Stimulated activated CD4-positive, alpha-beta T cell treated with anti-CD3 and anti-CD28 coated beads, Interleukin-1b, Interleukin-23, amount 100 ng/mL, for 48 hours (primary cell): ENCODE data around the gene UTP25.
"Not testable (repeated sequence)": the region's sequence is repeated elsewhere in the genome, so short reads cannot be mapped to it uniquely, and the experiment has no call there.

ENCODE experiments used
- DNase-seq: peaks from one replicate; pipeline ENCODE4 v3.0.0-alpha.2; 2020

UTP25 gene, protein sequence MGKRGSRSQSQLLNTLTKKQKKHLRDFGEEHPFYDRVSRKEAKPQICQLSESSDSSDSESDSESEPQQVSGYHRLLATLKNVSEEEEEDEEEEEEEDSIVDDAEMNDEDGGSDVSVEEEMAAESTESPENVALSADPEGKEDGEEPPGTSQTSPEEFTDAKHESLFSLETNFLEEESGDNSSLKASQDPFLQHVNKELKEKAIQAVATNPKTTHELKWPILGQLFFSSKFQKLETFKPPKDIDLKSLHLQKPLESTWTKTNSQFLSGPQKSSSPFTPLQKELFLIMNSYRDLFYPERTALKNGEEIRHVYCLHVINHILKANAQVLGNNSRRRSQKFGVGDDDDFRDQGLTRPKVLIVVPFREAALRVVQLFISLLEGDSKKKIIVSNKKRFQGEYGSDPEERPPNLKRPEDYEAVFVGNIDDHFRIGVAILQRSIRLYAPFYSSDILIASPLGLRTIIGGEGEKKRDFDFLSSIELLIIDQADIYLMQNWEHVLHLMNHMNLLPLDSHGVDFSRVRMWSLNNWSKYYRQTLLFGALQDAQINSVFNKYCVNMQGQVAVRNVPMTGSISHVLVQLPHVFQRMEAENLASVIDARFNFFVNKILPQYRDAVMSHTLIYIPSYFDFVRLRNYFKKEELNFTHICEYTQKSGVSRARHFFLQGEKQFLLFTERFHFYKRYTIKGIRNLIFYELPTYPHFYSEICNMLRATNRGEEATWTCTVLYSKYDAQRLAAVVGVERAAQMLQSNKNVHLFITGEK

GRCh38 chr1:209827384-209828262 is at the start of gene UTP25:
UTP25 (plus strand) TSS chr1:209827972; CDS start chr1:209828064, 92 bp downstream.
- DNase-seq, result peak; percentile 93

DNA sequence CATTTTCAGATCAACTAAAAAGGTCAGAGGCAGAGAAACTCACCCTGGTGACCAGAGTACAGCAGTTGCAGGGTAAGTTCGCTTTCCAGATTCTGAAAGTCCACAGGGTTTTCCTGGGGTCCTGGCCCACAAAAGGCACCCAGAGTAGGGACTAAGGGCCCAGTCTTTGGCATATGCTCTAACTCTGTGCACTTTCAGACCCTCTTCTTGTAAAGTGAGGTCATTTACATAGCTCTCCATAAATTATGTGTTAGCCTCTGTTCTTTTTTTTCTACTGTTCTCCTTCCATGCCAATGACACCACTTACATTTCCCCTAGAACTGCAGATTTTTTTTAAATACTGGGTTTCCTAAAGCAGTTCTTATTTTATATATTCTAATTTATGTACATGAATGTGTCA is 49.7 kb upstream of the UTP25 start:
- DNase-seq, result no peak

DNA sequence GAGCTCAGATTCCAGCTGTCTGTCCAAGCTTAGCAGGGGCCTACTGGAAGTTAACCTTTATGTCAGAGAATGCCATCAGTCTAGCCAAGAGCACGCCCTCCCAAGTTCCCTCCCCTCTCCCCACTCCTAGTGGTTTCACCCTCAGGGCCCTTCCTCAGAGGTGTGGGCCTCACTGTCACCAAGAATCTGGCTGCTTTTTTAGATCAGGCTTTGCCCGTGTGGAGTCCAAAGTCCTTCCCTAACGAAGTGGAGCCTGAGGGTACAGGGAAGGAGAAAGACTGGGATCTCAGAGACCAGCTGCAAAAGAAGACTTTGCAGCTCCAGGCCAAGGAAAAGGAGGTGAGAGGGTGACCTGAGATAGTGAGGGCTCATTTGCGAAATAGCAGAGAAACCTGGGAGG is 47.5 kb upstream of the UTP25 start:
- DNase-seq, result no peak

DNA sequence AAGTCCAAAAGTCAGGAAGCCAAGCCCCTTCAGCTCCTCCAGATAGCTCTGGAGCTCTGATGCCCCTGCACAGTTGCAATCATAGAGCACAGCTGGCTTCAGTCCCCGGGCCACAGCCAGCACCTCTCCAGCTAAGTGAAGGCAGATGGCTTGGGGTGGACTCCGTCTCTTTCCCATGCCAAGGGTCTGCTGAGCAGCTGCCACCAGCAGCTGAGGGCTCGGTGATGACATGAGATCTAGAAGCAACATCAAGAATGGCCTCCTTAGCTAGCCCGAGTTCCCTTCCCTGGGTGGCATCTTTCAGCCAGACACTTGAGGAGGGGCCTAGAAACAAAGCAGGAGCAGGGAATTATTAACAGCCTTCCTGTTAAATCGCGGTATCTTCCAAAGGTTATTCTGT is 44.4 kb upstream of the UTP25 start:
- no peak for DNase-seq

DNA sequence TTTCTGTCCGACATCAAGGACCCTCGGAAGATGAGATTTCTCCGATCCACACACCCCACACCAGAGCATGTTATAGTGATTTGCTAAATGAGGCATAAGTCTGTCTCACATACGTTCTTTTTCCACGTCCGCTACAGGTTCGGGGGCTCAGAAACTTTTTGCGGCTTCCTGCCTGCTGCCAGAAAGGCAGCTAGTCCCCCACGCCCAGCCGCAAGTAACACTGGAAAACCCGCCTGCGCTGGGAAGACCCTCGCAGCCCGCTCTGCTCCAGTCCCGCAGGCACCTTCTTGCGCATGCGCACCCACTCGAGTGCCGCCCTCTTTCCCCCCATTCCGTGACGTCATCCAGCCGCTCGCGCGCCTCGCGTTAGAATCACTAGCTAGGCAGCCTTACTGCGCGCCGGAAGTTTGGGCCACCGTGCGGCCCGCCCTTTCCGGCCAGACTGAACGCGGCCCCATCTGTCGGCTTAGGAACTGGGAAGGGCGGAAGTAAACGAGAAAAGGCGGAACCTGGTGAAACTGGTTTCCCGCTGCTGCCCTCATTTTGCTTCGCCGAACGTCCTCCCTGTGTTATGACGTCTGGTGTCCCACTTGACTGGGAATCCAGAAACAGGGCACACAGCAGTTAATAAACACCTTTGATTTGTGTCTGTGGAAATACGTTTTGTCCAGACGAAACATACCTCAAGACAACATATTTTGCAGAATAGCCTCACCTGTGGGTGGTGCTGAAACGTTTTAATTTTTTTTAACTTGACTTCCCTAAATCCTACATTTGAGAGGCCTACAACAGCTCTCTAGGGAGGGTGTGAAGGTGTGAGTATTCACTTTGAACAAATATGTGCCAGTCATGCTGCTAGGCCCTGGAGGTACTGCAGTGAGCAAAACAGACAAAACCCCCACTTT is 43.3 kb upstream of the UTP25 start, which contains the start of gene C1orf74:
TSS of gene C1orf74 (minus strand) at position 295 of the 905 bp plus-strand sequence. CDS start 925 bp downstream, outside the sequence.
- peak; percentile 99 for DNase-seq

DNA sequence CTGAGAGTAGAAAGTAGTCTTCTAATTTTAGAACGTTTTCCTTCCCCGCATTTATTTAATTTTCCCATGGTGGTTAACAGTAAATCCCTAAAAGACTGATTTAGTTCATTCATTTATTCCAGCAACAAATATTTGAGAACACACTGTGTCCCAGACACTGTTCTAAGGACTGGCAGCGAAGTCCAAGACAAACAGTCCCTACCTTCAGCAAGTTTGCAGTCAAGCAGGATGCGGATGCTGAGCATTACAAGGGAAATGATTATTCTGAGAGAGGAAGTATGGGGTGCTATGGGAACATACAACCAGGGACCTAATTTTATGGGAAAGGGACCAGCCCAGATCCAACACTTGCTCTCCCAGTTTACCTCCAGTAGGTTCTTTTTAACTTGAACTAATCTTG is 42.2 kb upstream of the UTP25 start:
- no peak for DNase-seq

GRCh38 chr1:209786146-209786545 is 41.6 kb upstream of the UTP25 start:
- DNase-seq, result no peak

DNA sequence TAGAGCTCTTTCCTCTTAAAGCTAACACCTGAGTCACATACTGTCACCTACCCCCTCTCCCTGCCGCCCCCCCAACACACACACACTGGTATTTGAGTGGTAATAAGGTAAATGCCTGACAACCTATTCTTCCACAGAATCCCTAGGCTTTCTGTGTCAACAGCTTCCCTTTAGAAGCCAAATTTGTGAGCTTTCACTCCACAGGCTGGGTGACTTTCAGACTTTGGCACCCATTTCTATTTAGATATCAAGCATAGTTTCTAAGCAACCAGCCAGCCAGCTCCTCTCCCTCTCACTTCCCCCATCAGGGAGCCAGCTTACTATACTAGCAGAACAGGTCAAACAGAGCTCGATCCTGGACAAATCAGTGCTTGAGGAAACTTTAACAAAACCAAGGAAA is 40.2 kb upstream of the UTP25 start:
- no peak for DNase-seq

DNA sequence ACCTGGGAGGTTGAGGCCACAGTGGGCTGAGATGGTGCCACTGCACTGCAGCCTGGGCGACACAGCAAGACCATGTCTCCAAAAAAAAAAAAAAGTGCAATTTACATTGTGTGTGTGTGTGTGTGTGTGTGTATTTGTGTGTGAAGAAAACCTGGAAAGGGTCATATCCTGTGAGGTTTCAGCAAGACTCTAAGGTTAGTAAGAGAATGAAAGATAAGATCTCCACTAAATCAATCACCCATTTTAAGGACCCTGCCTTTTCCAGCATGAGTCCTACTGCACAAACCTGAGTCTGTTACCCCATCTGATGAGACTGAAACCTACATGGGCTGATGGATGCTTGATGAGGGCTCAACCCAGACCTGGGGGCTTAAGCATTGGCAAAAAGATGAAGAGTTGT is 38.5 kb upstream of the UTP25 start:
- no peak for DNase-seq

DNA sequence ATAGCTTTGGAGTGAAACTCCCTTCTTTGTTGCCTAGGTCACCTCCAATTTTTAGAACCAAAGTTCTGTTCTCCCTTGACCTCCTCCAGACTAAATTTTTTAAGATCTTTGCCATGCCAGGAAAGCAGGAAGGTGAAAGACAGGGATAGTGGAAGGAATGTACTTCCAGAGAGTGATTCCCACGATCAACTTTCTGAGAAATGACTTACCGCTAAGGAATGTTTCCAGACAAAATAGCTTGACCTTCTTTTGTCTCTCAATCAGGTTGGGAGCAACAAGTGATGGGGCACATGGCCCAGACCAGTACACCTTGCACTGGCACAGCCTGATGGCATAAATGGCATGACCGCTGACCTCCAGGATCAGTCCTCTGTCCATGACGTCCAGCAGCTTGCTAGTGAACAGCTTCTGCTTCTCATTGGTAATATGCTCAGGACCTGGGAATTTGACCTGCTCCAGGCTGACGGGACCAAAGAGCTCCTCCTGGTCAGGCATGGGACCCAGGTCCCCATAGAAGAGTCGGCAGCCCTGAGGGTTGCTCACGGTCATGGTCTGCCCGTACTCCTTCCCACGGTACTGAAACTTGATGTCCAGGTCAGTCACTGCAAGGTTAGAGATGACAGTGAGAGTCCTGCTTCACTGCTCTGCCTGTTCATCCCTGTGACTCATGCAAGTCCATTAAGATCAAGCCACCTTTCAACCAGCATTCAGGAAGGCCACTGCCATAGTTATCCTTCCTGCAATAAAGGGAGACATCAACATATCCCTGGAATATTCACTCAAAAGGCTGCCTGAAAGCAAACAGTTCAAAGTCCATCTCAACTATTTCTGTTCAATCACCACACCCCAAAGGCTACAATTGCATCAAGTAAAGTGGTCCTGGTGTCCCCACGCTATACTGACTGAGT is 37.2 kb upstream of the UTP25 start:
- no peak for DNase-seq

DNA sequence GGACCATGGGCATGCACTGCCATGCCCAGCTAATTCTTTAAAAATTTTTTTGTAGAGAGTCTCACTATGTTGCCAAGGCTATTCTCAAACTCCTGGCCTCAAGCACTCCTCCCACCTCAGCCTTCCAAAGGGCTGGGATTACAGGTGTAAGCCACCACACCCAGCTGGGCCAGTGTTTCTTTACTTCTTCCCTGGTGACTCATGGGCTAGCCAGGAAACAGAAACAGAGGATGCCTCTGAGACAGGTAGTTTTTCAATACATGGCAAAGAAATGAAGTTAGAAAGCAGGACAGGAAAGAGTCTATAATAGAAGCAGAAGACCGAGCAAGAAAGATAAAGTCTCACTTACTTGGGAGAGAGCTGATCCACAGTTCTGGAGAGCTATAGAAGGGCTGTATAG is 35.9 kb upstream of the UTP25 start:
- no peak for DNase-seq

DNA sequence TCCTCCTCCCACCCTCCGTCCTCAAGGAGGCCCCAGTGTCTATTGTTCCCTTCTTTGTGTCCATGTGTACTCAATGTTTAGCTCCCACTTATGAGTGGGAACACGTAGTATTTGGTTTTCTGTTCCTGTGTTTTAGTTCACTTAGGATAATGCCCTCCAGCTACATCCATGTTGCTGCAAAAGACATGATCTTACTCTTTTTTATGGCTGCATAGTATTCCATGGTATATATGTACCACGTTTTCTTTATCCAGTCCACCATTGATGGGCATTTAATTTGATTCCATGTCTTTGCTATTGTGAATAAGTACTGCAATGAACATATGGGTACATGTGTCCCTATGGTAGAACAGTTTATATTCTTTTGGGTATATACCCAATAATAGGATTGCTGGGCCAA is 34.1 kb upstream of the UTP25 start:
- not testable (repeated sequence) for DNase-seq

- DNase-seq, result no peak
These were observed 29.7 kb upstream of the UTP25 start for GRCh38 chr1:209797978-209798639.

GRCh38 chr1:209800984-209801834 is 26.6 kb upstream of the UTP25 start:
- DNase-seq, result no peak

DNA sequence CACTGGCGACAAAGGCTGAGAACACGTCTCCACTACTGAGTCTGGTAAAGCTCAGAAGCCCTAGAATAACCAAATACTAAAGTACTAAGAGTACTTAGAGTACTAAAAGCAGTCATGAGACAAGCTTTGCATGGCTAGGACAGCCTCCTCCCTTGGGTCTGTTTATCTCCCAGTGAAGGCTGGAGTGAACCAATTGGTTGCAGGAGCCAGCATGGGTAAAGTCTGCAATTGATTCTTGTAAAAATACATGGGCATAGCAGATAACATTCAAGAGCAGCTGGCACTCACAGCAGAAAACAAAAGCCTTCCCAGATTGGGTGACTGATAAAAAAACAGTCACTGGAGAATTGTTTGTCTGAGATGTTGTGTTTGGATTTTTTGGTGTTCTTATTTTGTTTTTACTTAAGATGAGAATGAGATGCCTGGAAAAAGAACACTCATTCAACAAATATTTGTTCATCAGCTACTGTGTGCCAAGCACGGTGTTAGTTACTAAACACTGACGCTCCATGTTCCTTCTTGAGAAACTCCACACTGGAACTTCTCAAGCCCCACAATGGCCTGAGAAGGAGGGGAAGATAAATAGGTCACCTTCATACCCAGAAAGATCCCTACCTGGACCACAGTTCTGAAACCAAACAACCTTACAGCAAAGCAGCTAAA is 25.5 kb upstream of the UTP25 start:
- no peak for DNase-seq

- no peak for DNase-seq
These were observed 25.0 kb upstream of the UTP25 start for GRCh38 chr1:209802780-209803152.

DNA sequence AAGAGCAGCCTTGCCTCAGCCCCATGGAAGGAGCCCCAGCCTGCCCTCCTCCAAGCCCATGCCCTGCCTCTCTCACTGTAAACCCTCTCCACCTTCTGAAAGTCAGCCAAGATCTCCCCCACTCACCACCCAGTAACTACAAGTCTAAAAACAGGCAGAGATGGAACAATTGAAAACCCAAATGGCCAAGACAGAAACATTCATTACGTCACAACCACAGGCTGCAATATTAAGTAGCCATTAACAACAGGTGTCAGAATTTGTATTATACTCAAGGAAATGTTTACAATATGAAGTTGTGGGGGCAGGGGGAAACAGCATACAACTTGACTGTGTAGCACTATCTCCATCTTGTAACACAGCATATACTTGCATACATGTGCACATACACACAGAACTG is 24.2 kb upstream of the UTP25 start:
- DNase-seq, result no peak

DNA sequence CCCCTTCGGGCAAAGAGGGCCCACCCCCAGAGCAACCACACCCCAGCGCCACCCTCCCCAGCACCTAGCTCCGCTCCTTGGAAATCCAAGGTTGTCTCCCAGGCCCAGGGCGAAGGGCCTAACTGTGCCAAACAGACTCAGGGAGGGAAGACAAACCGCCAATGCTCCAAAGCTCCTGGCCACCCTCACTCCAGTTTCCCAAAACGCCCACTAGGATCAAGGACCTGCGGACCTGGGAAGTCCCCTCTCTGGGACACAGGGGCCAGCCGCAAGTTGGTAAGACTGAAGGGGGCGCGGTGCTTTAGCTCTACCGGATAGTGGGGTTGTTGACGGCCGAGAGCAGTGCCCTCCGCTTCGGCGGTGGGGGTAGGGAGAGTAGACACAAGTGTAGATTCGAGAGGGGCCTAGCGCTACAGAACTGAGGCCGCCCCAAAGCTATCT is 22.4 kb upstream of the UTP25 start:
- no peak for DNase-seq
